ENCODE measurements around the gene ANKRD22. TPM values are rescaled to one million over a fixed set of nuclear protein-coding genes. Genes with fewer than 3 reads are reported as not detected.

The ANKRD22 gene
- total and polyA plus RNA-seq, 2 donors from 2014 or later, result 3.6 to 6.5 TPM

GRCh38 chr10:88804083-88804812 is 47.4 kb downstream of the ANKRD22 start:
- H3K27me3 ChIP-seq (ENCODE audit: control insufficient read depth, insufficient read depth, low read length), result no peaks in the 10 kb centered on the region
- no peaks in the 10 kb centered on the region for H3K4me1 ChIP-seq (ENCODE audit: control insufficient read depth in 2 of 3, insufficient read depth in 2 of 3, low read depth in 1 of 3, low read length in 3 of 3)
- TF ChIP-seq, protein P1, sequence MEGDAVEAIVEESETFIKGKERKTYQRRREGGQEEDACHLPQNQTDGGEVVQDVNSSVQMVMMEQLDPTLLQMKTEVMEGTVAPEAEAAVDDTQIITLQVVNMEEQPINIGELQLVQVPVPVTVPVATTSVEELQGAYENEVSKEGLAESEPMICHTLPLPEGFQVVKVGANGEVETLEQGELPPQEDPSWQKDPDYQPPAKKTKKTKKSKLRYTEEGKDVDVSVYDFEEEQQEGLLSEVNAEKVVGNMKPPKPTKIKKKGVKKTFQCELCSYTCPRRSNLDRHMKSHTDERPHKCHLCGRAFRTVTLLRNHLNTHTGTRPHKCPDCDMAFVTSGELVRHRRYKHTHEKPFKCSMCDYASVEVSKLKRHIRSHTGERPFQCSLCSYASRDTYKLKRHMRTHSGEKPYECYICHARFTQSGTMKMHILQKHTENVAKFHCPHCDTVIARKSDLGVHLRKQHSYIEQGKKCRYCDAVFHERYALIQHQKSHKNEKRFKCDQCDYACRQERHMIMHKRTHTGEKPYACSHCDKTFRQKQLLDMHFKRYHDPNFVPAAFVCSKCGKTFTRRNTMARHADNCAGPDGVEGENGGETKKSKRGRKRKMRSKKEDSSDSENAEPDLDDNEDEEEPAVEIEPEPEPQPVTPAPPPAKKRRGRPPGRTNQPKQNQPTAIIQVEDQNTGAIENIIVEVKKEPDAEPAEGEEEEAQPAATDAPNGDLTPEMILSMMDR (IDR thresholded peaks at IDR 0.05; ENCODE audit: borderline replicate concordance, extremely low read depth, insufficient read depth), result no peak
- no peak overlapping the region for H3K9ac ChIP-seq (ENCODE audit: low read length in 3 of 3)
- no peak overlapping the region for H3K4me3 ChIP-seq (ENCODE audit: low read length in 3 of 3)
- H3K9me3 ChIP-seq (ENCODE audit: control insufficient read depth in 2 of 3, insufficient read depth in 1 of 3, low read length in 3 of 3), result no peaks in the 10 kb centered on the region
- intact Hi-C loops (cut with DNase I), result no loop called here
- DNase-seq, result no peak
- H3K36me3 ChIP-seq (ENCODE audit: control insufficient read depth in 2 of 3, insufficient read depth in 3 of 3, low read length in 3 of 3), result no peaks in the 10 kb centered on the region
- no peak overlapping the region for H3K27ac ChIP-seq (ENCODE audit: low read depth in 2 of 2, low read length in 2 of 2)
- no peak for FAIRE-seq

- H3K9ac ChIP-seq (ENCODE audit: low read length in 3 of 3), result no peak overlapping the region
- no peak overlapping the region for H3K4me3 ChIP-seq (ENCODE audit: low read length in 3 of 3)
- no peak for FAIRE-seq
- DNase-seq, result no peak
- no peak overlapping the region for H3K27ac ChIP-seq (ENCODE audit: low read depth in 2 of 2, low read length in 2 of 2)
- no peaks in the 10 kb centered on the region for H3K4me1 ChIP-seq (ENCODE audit: control insufficient read depth in 2 of 3, insufficient read depth in 2 of 3, low read depth in 1 of 3, low read length in 3 of 3)
- intact Hi-C loops (cut with DNase I), result no loop called here
- H3K9me3 ChIP-seq (ENCODE audit: control insufficient read depth in 2 of 3, insufficient read depth in 1 of 3, low read length in 3 of 3), result no peaks in the 10 kb centered on the region
- no peaks in the 10 kb centered on the region for H3K27me3 ChIP-seq (ENCODE audit: control insufficient read depth, insufficient read depth, low read length)
- H3K36me3 ChIP-seq (ENCODE audit: control insufficient read depth in 2 of 3, insufficient read depth in 3 of 3, low read length in 3 of 3), result no peaks in the 10 kb centered on the region
- TF ChIP-seq, protein P1 (IDR thresholded peaks at IDR 0.05; ENCODE audit: borderline replicate concordance, extremely low read depth, insufficient read depth), result no peak
Observed at GRCh38 chr10:88803641-88804040, 48.0 kb downstream of the ANKRD22 start.

DNA sequence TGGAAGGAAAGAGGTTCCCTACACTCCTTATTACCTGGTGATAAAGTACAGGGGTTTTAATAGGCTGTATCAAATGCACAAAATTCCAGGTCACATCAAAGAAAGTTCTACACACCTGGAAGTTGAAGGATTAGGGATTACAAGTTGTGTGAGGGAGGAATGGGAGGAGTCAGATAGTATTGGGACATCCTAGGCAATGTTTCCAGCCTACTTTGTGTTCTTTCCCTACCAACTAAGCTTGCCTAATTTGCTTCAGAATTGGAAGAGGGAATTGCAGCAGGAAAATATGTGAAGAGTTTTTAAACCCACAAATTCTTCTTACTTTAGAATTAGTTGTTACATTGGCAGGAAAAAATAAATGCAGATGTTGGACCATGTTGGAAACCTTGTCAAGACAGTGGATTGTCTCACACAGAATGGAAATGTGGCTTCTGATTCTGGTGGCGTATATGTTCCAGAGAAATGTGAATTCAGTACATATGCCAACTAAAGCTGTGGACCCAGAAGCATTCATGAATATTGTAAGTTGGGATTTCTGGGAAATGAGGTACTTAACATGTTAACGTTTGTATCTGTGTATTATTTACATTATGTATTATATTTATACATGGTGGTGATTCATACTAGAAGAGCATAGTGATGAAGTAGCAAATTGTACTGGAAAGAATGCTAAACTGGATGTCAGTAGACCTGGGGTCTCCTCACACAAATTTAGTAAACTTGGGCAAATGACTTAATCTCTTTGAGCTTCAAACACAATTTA is 48.9 kb downstream of the ANKRD22 start, which contains the start of gene LIPM:
TSS of gene LIPM (plus strand) at position 208 of the 763 bp plus-strand sequence. CDS start at position 375, 167 bp downstream.
- H3K9me3 ChIP-seq (ENCODE audit: control insufficient read depth in 2 of 3, insufficient read depth in 1 of 3, low read length in 3 of 3), result no peaks in the 10 kb centered on the region
- FAIRE-seq, result no peak

More for the DNA sequence above, 48.9 kb downstream of the ANKRD22 start, which contains the start of gene LIPM:
- no peak within 1 kb of the TSS for H3K27ac ChIP-seq (ENCODE audit: low read depth in 2 of 2, low read length in 2 of 2)
- H3K4me3 ChIP-seq (ENCODE audit: low read length in 3 of 3), result no peak within 1 kb of the TSS
- intact Hi-C loops (cut with DNase I), result no loop called here
- H3K36me3 ChIP-seq (ENCODE audit: control insufficient read depth in 2 of 3, insufficient read depth in 3 of 3, low read length in 3 of 3), result no peaks in the 10 kb centered on the region
- H3K9ac ChIP-seq (ENCODE audit: low read length in 3 of 3), result no peak within 1 kb of the TSS
- TF ChIP-seq, protein P1 (IDR thresholded peaks at IDR 0.05; ENCODE audit: borderline replicate concordance, extremely low read depth, insufficient read depth), result no peak
- no peaks in the 10 kb centered on the region for H3K27me3 ChIP-seq (ENCODE audit: control insufficient read depth, insufficient read depth, low read length)
- H3K4me1 ChIP-seq (ENCODE audit: control insufficient read depth in 2 of 3, insufficient read depth in 2 of 3, low read depth in 1 of 3, low read length in 3 of 3), result no peaks in the 10 kb centered on the region
- no peak for DNase-seq

Measured in kidney (tissue), 14 donors.